Epithelial cell of proximal tubule (primary cell): ENCODE results near the gene PGD. TPM values are rescaled to one million over a fixed set of nuclear protein-coding genes. Genes with fewer than 3 reads are reported as not detected.

ENCODE experiments used
- DNase-seq: peaks from one replicate; pipeline ENCODE4 v3.0.0-alpha.2; 2011; ENCODE audit warnings: low read depth
- H3K4me3 ChIP-seq: 2 replicates; pipeline ENCODE4 v1.5.1; 2011; ENCODE audit warnings: low read depth, mild to moderate bottlenecking, low read length
- CTCF ChIP-seq: conservative IDR thresholded peaks from 2 replicates; pipeline ENCODE4 v1.5.1; 2012; ENCODE audit warnings: low read depth, mild to moderate bottlenecking, low read length
- total RNA-seq: library from RNA; depleted of rRNA; stranded (reverse); fragments of >200 nt; gene quantifications from 2 replicates; pipeline ENCODE4 v1.2.3, GENCODE V29; 2015

PGD gene
- total RNA-seq, 1 donor from 2014 or later: 231 TPM

GRCh38 chr1:10434590-10434989 is 35.7 kb downstream of the PGD start:
- no peak for DNase-seq
- no peak for TF ChIP-seq CTCF
- no peak overlapping the region for H3K4me3 ChIP-seq

GRCh38 chr1:10437052-10437451 is 38.2 kb downstream of the PGD start:
- no peak overlapping the region for H3K4me3 ChIP-seq
- TF ChIP-seq CTCF: no peak
- DNase-seq: no peak

- no peak for DNase-seq
- no peak overlapping the region for H3K4me3 ChIP-seq
- TF ChIP-seq CTCF: no peak
These were observed 39.9 kb downstream of the PGD start for GRCh38 chr1:10438677-10439163.

- DNase-seq: no peak
- H3K4me3 ChIP-seq: no peak overlapping the region
- TF ChIP-seq CTCF: no peak
These were observed 41.4 kb downstream of the PGD start for GRCh38 chr1:10440305-10440704.

GRCh38 chr1:10440794-10441193 is 41.9 kb downstream of the PGD start:
- DNase-seq: no peak
- no peak for TF ChIP-seq CTCF
- H3K4me3 ChIP-seq: no peak overlapping the region

GRCh38 chr1:10444248-10444647 is 45.4 kb downstream of the PGD start:
- DNase-seq: no peak
- no peak overlapping the region for H3K4me3 ChIP-seq
- no peak for TF ChIP-seq CTCF

- no peak for DNase-seq
- no peak overlapping the region for H3K4me3 ChIP-seq
- no peak for TF ChIP-seq CTCF
These were observed 46.0 kb downstream of the PGD start for GRCh38 chr1:10444795-10445397.
